ENCODE measurements around the gene PTP4A2.

PTP4A2 gene

DNA sequence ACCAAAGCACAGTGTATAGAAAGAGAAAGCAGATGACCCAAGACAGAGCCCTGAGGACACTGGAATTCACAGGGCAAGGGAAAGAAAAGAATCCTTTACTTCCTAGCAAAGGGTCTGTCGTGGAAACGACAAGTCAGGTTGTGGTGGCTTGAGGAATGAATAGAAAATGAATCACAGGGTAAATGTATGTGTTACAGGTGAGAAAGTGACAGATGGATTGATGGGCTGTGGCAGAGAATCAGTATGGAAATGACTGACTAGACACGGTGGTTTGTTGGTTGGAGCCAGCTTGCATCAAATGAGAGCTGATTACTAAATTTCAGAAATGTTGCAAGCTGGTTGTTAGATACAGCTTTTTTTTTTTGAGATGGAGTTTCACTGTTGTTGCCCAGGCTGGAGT lies 46.9 kb downstream of the PTP4A2 start:
- no peak overlapping the region for H3K4me3 ChIP-seq (ENCODE audit: low read depth, low read length)

DNA sequence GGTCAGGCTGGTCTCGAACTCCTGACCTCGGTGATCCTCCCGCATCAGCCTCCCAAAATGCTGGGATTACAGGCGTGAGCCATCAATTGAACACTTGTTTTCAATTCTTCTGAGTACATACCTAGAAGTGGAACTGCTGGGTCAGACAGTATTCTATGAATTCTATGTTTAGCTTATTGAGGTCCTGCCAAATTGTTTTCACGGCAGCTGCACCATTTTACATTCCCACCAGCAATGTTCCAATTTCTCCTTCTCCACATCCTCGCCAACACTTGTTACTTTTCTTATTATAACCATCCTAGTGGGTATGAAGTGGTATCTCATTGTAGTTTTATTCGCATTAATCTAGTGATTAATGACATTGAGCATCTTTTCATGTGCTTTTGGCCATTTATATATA lies 49.9 kb downstream of the PTP4A2 start:
- no peak overlapping the region for H3K4me3 ChIP-seq (ENCODE audit: low read depth, low read length)

DNA sequence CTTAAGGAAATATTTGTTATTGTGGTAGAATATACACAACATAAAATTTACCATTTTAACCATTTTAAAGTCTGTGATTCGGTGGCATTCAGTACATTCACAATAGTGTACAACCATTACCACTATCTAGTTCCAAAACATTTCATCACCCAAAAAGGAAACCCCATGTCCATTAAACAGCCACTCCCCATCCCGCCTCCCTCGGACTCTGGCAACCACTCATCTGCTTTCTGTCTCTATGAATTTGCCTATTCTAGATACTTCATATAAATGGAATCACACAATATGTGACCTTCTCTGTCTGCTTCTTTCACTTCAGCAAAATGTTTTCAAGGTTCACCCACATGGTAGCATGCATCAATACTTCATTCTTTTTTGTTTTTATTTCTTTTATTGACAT lies 51.3 kb downstream of the PTP4A2 start:
- no peak overlapping the region for H3K4me3 ChIP-seq (ENCODE audit: low read depth, low read length)

DNA sequence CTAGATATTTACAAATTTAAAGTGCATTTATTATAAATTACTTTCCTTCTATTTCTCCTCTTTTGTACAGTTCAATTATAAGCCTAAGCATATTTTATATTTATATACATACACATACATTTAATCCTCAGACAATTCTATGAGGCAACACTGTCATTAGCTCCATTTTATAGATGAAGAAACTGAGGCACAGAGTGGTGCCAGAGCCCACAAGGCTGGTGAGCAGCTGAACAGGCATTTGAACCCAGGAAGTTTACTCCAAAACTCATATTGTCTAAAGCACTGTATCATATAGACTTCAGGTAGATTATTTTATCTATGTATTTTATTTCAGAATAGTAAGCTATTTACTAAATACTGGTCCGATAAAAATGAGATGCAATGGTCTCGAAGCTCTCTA lies 52.3 kb downstream of the PTP4A2 start:
- H3K4me3 ChIP-seq (ENCODE audit: low read depth, low read length): no peak overlapping the region

DNA sequence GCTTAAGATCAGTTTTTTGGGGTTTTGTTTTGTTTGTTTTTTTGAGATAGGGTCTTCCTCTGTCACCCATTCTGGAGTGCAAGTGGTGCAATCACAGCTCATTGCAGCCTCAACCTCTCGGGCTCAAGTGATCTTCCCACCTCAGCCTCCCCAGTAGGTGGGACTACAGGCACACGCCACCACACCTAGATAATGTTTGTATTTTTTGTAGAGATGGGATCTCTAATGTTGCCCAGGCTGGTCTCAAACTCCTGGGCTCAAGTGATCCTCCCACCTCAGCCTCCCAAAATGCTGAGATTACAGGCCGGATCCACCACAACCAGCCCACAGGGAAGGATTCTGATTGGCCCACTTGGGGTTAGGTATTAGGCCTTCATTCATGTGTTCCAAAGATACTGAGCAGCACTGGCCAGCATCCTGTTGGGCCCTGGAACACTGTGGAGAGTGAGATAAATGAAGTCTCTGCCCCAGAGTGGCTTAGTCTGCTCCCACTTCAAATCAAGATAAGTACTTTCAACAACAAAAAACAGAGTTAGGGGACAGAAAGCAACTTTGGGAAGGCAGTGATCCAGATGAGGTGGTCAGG lies 54.7 kb downstream of the PTP4A2 start:
- no peak overlapping the region for H3K4me3 ChIP-seq (ENCODE audit: low read depth, low read length)

DNA sequence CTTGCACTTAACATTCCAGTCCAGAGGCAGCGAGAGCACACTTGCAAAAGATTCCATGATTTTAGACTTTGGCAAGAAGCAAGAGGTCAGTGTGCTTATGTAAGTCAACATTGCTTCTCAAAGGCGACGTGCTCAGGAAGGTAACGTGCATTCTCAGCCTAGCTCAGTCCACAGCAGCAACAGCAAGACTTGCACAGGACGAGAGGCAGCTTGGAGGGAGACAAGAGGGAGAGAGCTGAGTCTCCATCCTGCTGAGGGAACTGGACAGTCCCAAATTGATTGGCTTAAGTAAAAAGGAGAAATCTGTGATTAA lies 56.5 kb downstream of the PTP4A2 start:
- no peak overlapping the region for H3K4me3 ChIP-seq (ENCODE audit: low read depth, low read length)

DNA sequence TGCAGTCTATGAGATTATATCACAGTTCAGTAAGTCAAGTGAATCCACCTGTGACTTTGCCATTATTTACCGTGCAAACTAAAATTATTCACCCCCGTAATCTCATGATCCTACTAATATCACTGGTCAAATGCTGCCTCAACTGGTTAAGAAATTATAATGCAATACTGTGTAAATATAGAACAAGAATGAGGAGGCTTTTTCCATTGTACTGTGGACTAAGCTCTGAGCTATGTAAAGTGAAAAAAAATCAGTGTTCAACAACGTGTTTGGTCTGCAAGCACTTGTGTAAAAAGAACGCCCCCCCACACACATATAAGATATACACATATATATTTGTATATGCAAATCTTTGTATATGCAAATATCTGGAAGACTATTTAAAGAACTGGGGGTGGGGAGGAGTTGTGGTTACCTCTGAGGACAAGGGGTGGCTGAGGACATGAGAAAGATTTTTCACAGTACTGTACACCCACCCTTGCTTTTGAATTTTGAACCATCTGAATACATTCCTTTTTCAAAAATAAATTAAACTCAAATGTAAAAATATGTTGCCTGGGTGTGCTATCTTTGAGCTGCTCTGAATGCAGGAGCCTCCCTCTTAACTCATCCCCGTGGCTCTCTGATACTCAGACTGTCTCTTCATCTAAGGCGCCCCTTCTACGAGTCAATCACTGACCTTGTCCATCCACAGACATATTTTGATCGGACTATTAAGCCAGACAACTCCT lies 57.0 kb downstream of the PTP4A2 start:
- H3K4me3 ChIP-seq (ENCODE audit: low read depth, low read length): no peak overlapping the region

DNA sequence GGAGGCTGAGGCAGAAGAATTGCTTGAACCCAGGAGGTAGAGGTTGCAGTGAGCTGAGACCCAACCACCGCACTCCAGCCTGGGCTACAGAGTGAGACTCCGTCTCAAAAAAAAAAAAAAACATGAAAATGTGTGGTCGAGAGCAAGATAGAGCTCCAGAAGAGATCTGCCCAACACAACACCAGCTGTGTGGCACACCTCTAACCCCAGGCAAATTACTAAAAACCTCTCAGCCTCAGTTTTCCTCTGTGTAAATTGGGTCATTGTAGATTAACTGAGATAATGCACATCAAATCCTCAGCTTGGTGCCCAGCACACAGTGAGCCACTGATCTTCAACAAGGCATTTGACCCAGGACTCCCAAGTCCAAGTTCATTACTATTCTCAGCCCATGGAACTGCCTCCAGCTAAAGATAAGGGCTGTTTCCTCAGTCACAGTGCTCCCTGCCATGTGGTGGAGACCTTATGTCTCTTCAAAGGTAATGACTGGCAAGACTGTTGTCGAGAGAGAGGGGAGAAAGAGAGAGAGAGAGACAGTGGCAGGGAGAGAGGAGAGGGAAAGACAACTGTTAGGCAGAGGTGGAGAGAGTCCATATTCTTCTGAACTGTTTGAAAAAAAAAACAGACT lies 58.1 kb downstream of the PTP4A2 start:
- H3K4me3 ChIP-seq (ENCODE audit: low read depth, low read length): no peak overlapping the region

DNA sequence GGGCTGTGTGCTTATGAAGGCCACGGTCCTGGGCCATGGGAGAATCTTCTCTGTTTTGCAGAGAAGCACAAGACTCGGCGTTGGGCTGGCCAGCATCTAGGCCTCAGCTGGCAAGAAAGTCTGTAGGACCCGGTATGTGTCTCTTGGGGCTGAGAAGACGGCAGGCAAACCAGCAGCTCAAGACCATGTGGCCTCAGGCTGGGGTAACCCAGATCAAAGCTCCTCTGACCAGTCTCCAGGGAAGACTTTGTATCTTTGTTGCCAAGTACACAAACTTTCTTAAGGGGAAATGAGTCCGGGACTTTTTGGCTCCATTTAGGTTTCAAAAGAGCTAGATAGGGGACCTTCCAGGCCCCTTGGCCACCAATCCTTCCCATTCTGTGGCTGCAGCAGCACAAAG lies 60.1 kb downstream of the PTP4A2 start:
- no peak overlapping the region for H3K4me3 ChIP-seq (ENCODE audit: low read depth, low read length)

DNA sequence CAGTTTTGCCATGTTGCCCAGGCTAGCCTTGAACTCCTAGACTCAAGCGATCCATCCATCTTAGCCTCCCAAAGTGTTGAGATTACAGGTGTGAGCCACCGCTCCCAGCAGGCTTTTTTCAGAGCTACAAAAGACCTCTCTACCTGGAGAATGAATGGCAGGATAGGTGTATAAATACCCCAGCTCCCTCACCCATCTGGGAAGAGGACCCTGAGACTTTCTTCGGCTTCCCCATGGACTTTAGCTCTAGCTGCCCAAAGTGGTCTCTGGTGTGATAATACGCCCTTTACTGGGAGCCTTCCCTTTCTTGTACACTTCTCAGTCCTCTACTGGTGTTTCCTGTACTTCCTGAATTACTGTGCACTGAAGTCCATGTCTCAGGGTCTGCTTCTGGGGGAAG lies 60.6 kb downstream of the PTP4A2 start:
- no peak overlapping the region for H3K4me3 ChIP-seq (ENCODE audit: low read depth, low read length)

DNA sequence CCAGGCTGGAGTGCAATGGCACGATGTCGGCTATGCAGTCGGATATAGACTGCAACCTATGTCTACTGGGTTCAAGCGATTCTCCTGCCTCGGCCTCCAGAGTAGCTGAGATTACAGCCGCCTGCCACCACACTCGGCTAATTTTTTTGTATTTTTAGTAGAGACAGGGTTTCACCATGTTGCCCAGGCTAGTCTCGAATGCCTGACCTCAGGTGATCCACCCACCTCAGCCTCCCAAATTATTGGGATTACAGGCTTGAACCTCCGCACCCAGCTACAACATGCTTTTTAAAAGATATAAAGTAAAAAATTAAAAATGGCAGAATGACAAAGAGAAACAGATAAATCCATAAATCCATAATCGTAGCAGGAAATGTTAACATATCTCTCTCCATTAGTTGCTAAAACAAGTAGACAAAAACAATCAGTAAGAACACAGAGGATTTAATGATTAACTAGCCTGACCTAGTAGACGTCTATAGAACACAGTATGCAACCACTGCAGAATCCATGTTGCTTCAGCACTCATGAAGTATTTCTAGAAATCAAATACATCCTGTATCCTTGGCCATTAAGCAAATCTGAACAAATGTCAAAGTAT lies 62.4 kb downstream of the PTP4A2 start:
- H3K4me3 ChIP-seq (ENCODE audit: low read depth, low read length): no peak overlapping the region

DNA sequence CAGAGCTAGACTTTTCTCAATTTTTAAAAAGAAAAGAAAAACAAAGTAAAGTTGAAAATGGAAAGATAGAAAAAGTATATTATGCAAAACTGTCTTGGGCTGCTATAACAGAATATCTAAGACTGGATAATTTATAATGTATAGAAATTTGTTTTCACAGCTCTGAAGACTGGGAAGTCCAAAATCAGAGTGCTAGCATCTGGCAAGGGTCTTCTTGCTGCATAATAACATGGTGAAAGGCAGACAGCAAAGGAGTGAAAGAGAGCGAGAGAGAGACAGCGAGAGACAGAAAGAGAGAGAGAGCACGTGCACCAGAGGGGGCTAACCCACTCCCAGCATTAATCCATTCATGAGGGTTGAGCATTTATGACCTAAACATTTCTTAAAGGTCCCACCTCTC lies 63.2 kb downstream of the PTP4A2 start:
- no peak overlapping the region for H3K4me3 ChIP-seq (ENCODE audit: low read depth, low read length)

DNA sequence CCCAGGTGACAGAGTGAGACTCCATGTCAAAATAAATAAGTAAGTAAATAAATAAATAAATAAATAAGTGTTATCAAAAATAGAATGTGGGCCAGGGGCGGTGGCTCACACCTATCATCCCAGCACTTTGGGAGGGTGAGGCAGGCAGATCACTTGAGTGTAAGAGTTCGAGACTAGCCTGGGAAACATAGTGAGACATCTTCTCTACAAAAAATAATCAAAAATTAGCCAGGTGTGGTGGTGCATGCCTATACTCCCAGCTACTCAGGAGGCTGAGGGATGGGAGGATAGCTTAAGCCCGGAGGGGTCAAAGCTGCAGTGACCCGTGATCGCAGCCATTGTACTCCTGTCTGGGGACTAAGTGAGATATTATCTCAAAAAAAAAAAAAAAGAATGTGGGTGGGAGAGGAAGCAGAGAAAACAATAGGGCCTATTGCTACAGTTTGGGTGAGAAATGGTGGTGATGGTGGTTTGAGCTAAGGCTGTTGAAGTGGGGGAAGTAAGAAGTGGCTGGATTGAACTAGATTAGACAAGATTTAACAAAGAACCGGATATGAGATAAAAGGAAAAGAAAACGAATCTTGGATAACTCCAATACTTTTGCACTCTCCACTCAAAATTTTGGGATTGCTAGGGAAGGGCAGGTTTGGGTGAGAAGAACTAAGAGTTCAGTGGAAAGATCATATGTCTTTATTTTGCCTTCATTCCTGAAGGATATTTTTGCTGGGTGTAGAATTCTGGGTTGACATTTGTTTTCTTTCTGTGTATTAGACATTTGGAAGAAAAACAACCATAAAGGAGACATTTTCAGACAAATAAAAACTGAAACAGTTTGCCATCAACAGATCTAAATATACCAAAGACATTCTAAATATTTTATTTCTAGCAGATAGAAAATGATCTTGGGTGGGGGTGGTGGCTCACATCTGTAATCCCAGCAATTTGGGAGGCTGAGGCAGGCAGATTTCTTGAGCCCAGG lies 65.2 kb downstream of the PTP4A2 start:
- no peak overlapping the region for H3K4me3 ChIP-seq (ENCODE audit: low read depth, low read length)

DNA sequence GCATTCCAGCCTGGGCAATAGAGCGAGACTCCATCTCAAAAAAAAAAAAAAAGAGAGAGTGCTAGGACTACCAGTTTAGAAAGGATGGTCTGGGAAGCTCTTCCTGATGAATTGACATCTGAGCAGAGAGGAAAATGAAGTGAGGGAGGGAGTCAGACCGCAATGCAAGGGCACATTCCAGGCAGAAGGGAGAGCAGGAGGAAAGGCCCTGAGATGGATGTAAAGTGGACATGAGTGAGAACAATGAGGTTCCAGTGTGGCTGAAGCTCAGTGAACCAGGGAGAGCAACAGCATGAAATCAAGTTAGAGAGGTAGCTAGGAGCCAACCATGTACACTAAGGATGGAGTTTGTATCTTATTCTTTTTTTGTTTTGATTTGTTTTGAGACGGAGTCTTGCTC lies 66.5 kb downstream of the PTP4A2 start:
- no peak overlapping the region for H3K4me3 ChIP-seq (ENCODE audit: low read depth, low read length)

DNA sequence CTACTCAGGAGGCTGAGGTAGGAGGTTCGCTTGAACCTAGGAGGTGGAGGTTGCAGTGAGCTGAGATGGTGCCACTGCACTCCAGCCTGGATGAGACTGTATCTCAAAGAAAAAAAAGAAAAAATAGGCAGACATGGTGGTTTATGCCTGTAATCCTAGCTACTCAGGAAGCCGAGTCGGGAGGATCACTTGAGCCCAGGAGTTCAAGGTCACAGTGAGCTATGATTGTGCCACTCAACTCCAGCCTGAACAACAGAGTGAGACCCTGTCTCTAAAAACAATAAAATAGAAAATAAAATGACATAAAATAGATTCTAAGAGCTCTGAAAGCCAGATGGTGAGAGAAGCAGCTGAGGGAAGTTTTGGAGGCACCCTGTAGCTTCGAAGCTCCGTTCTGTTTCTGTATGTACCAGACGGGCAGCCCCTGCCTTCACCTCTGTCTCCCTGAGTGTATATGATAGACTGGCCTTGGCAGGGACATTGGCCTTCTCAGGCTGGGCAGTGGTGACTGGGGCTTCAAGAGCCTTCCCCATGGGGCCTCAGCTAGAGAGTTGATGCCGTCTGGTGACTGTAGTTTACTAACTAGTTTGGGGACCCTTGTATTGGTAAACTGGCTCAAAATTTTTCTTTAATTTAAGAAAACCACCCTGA lies 68.0 kb downstream of the PTP4A2 start:
- no peak overlapping the region for H3K4me3 ChIP-seq (ENCODE audit: low read depth, low read length)

DNA sequence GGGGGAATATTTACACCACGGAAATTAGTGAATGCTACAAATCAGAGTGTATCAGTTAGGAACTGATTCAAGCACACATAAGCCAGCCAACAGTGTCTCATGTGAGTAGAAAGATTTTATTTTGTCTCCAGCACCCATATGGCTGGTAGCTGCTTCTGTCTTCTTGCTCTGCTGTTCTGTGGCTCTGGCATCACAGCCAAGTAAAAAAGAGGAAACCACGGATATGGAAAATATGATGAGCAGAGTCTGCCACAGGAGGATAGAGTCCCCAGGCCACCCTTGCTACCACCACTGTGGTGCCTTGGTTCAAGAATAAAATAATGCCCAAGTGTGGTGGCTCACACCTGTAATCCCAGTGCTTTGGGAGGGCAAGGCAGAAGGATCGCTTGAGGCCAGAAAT lies 68.7 kb downstream of the PTP4A2 start:
- no peak overlapping the region for H3K4me3 ChIP-seq (ENCODE audit: low read depth, low read length)

DNA sequence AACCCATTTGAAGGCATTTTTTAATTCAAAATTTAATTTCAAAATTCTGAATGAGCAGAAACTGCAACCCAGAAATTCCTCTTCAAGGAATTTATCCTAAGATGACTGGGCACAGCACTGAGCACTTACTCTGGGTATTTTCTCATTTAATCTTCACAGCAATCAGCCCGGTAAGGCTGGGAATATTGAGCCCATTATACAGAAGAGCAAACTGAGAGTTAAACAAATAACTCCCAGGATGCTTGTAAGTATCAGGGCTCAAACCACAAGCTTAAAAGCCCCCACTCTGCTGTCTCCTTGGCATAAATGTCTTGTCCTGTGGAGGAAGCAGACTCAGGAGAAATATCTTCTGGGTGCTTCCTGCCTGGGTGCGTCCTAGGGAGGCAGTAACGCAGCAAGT lies 69.3 kb downstream of the PTP4A2 start:
- no peak overlapping the region for H3K4me3 ChIP-seq (ENCODE audit: low read depth, low read length)

DNA sequence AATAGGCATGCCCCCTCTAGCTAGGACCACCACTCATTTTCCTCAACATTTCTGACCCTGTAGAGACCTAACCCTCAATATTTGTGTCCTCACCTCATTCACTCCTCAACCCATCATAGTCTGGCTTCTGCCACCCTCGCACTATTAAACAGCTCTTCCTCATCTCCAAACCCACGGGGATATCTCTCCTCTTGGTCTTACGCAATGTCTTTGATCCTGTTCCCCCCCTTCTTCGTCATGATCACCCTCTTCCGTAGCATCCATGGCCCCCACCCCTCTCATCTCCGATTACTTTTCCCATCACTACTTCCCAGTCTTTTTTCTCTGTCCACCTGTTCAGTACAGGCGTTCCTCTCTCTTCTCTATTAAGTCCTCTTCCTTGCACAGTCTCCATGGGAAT lies 70.6 kb downstream of the PTP4A2 start:
- H3K4me3 ChIP-seq (ENCODE audit: low read depth, low read length): no peak overlapping the region

DNA sequence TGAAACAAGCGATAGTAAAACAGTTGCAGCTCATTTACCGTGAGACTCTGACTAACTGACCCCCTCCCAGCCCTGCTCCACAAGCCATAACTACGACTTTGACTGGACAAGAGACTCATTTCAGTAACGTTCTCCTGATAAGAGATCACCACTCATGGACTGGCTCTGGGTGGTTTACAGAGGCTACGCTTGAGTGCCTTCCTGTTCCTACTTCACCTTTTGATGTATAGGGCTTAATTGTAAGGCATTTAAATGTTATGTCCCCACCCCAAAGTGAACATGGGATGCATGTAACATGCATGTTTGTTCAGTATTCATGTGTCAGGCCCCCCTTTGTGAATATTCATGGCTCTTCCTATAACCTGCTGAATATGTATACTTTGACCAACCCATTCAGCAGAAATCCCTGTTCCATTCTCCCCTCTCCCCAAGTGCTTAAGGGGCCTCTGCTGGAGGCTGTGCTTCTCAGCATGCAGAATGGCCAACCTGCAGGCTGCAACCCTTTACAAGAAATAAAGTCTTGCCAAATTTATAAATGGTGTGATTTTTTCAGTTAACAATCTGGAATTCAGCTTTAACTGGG lies 71.6 kb downstream of the PTP4A2 start:
- no peak overlapping the region for H3K4me3 ChIP-seq (ENCODE audit: low read depth, low read length)

DNA sequence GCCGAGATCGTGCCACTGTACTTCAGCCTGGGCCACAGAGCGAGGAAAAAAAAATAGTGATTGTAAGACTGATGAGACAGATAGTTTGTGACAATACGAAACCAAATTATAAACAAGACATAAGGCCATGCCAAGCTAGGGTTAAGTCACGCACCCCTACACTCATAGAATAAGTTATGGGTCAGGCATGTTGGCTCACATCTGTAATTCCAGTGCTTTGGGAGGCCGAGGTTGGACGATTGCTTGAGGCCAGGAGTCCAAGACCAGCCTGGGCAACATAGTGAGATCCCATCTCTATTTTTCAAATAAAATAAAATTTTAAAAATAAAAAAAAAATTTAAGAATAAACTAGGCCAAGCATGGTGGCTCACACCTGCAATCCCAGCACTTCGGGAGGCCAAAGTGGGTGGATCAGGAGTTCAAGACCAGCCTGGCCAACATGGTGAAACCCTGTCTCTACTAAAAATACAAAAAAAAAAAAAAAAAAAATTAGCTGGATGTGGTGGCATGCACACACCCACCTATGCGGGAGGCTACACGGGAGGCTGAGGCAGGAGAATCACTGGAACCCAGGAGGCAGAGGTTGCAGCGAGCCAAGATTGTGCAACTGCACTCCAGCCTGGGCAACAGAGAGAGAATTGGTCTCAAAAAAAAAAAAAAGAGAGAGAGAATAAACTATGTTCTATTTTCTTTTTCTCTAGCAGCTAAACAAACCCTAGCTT lies 72.3 kb downstream of the PTP4A2 start:
- H3K4me3 ChIP-seq (ENCODE audit: low read depth, low read length): no peak overlapping the region
